ENCODE measurements around the gene KCNJ5. TPM values are rescaled to one million over a fixed set of nuclear protein-coding genes. Genes with fewer than 3 reads are reported as not detected.

Gene KCNJ5
- total RNA-seq, 2 donors from 2014 or later, result 0.05 TPM; not detected in 1

- no peaks in the 10 kb centered on the region for H3K4me1 Mint-ChIP-seq (ENCODE audit: low read depth)
- H3K27me3 Mint-ChIP-seq (ENCODE audit: low read depth), result peaks cover 5% of the 10 kb centered on the region
- no peaks in the 10 kb centered on the region for H3K36me3 Mint-ChIP-seq (ENCODE audit: insufficient read depth in 2 of 2)
- H3K27ac Mint-ChIP-seq, result no peak overlapping the region
- H3K4me3 Mint-ChIP-seq, result no peak overlapping the region
- no peaks in the 10 kb centered on the region for H3K9me3 Mint-ChIP-seq
- DNase-seq, result no peak
- ATAC-seq (replicated peaks in 1 of 2), result no peak
Measured at GRCh38 chr11:128940156-128940555, 49.0 kb downstream of the KCNJ5 start.

GRCh38 chr11:128940603-128941002, 49.4 kb downstream of the KCNJ5 start:
- H3K9me3 Mint-ChIP-seq, result no peaks in the 10 kb centered on the region
- H3K36me3 Mint-ChIP-seq (ENCODE audit: insufficient read depth in 2 of 2), result no peaks in the 10 kb centered on the region
- ATAC-seq (replicated peaks in 1 of 2) (no peak), DNase-seq (no peak)
- no peak overlapping the region for H3K27ac Mint-ChIP-seq
- no peaks in the 10 kb centered on the region for H3K4me1 Mint-ChIP-seq (ENCODE audit: low read depth)
- H3K27me3 Mint-ChIP-seq (ENCODE audit: low read depth), result peaks cover 7% of the 10 kb centered on the region
- H3K4me3 Mint-ChIP-seq, result no peak overlapping the region

GRCh38 chr11:128941110-128941509, 50.0 kb downstream of the KCNJ5 start:
- DNase-seq (no peak), ATAC-seq (replicated peaks in 1 of 2) (no peak)
- Mint-ChIP-seq H3K9me3 (no peaks in the 10 kb centered on the region), H3K36me3 (ENCODE audit: insufficient read depth in 2 of 2) (no peaks in the 10 kb centered on the region), H3K27me3 (ENCODE audit: low read depth) (peaks cover 7% of the 10 kb centered on the region), H3K4me3 (no peak overlapping the region), H3K4me1 (ENCODE audit: low read depth) (no peaks in the 10 kb centered on the region), H3K27ac (no peak overlapping the region)

- H3K4me1 Mint-ChIP-seq (ENCODE audit: low read depth), result no peaks in the 10 kb centered on the region
- H3K9me3 Mint-ChIP-seq, result no peaks in the 10 kb centered on the region
- H3K27me3 Mint-ChIP-seq (ENCODE audit: low read depth), result peaks cover 7% of the 10 kb centered on the region
- no peak overlapping the region for H3K27ac Mint-ChIP-seq
- no peak for ATAC-seq (replicated peaks in 1 of 2)
- no peak overlapping the region for H3K4me3 Mint-ChIP-seq
- H3K36me3 Mint-ChIP-seq (ENCODE audit: insufficient read depth in 2 of 2), result no peaks in the 10 kb centered on the region
- no peak for DNase-seq
Measured at GRCh38 chr11:128941573-128942271, 50.6 kb downstream of the KCNJ5 start.

GRCh38 chr11:128942272-128942612, 51.1 kb downstream of the KCNJ5 start:
- Mint-ChIP-seq H3K4me1 (ENCODE audit: low read depth) (no peaks in the 10 kb centered on the region), H3K9me3 (no peaks in the 10 kb centered on the region), H3K4me3 (no peak overlapping the region), H3K27ac (no peak overlapping the region), H3K36me3 (ENCODE audit: insufficient read depth in 2 of 2) (no peaks in the 10 kb centered on the region), H3K27me3 (ENCODE audit: low read depth) (peaks cover 7% of the 10 kb centered on the region)
- no peak for ATAC-seq (replicated peaks in 1 of 2)
- no peak for DNase-seq

- peaks cover 7% of the 10 kb centered on the region for H3K27me3 Mint-ChIP-seq (ENCODE audit: low read depth)
- no peak within 1 kb of the TSS for H3K4me3 Mint-ChIP-seq
- DNase-seq, result no peak
- ATAC-seq (replicated peaks in 1 of 2), result no peak
- H3K9me3 Mint-ChIP-seq, result no peaks in the 10 kb centered on the region
- no peak within 1 kb of the TSS for H3K27ac Mint-ChIP-seq
- no peaks in the 10 kb centered on the region for H3K36me3 Mint-ChIP-seq (ENCODE audit: insufficient read depth in 2 of 2)
- no peaks in the 10 kb centered on the region for H3K4me1 Mint-ChIP-seq (ENCODE audit: low read depth)
Measured at GRCh38 chr11:128942817-128943427, 51.8 kb downstream of the KCNJ5 start, which contains the start of gene TP53AIP1. TP53AIP1 (minus strand) TSS chr11:128942871; CDS start chr11:128937818, 5,053 bp downstream.

- H3K4me1 Mint-ChIP-seq (ENCODE audit: low read depth), result no peaks in the 10 kb centered on the region
- no peaks in the 10 kb centered on the region for H3K9me3 Mint-ChIP-seq
- H3K36me3 Mint-ChIP-seq (ENCODE audit: insufficient read depth in 2 of 2), result no peaks in the 10 kb centered on the region
- no peak overlapping the region for H3K27ac Mint-ChIP-seq
- DNase-seq, result no peak
- no peak overlapping the region for H3K4me3 Mint-ChIP-seq
- ATAC-seq (replicated peaks in 1 of 2), result no peak
- H3K27me3 Mint-ChIP-seq (ENCODE audit: low read depth), result peaks cover 11% of the 10 kb centered on the region
Measured at GRCh38 chr11:128943428-128943976, 52.3 kb downstream of the KCNJ5 start.

- Mint-ChIP-seq H3K27me3 (ENCODE audit: low read depth) (peaks cover 20% of the 10 kb centered on the region), H3K9me3 (no peaks in the 10 kb centered on the region), H3K36me3 (ENCODE audit: insufficient read depth in 2 of 2) (no peaks in the 10 kb centered on the region), H3K4me3 (no peak overlapping the region), H3K4me1 (ENCODE audit: low read depth) (no peaks in the 10 kb centered on the region), H3K27ac (no peak overlapping the region)
- DNase-seq (no peak), ATAC-seq (replicated peaks in 1 of 2) (no peak)
Measured at GRCh38 chr11:128946648-128947047, 55.5 kb downstream of the KCNJ5 start.

GRCh38 chr11:128947773-128948172, 56.6 kb downstream of the KCNJ5 start:
- Mint-ChIP-seq H3K27me3 (ENCODE audit: low read depth) (peaks cover 22% of the 10 kb centered on the region), H3K27ac (no peak overlapping the region), H3K36me3 (ENCODE audit: insufficient read depth in 2 of 2) (no peaks in the 10 kb centered on the region), H3K9me3 (no peaks in the 10 kb centered on the region), H3K4me1 (ENCODE audit: low read depth) (no peaks in the 10 kb centered on the region), H3K4me3 (no peak overlapping the region)
- DNase-seq, result no peak
- no peak for ATAC-seq (replicated peaks in 1 of 2)

- H3K27ac Mint-ChIP-seq, result no peak overlapping the region
- no peak for ATAC-seq (replicated peaks in 1 of 2)
Measured at GRCh38 chr11:128948583-128948982, 57.4 kb downstream of the KCNJ5 start.

GRCh38 chr11:128949791-128950454, 58.8 kb downstream of the KCNJ5 start:
- ATAC-seq (replicated peaks in 1 of 2) (no peak), DNase-seq (no peak)
- no peak overlapping the region for H3K4me3 Mint-ChIP-seq
- H3K27me3 Mint-ChIP-seq (ENCODE audit: low read depth), result peaks cover 25% of the 10 kb centered on the region
- H3K4me1 Mint-ChIP-seq (ENCODE audit: low read depth), result no peaks in the 10 kb centered on the region
- H3K36me3 Mint-ChIP-seq (ENCODE audit: insufficient read depth in 2 of 2), result no peaks in the 10 kb centered on the region
- H3K27ac Mint-ChIP-seq, result no peak overlapping the region
- H3K9me3 Mint-ChIP-seq, result no peaks in the 10 kb centered on the region

More at GRCh38 chr11:128948583-128948982, 57.4 kb downstream of the KCNJ5 start:
- no peak for DNase-seq
- Mint-ChIP-seq H3K9me3 (no peaks in the 10 kb centered on the region), H3K4me1 (ENCODE audit: low read depth) (no peaks in the 10 kb centered on the region), H3K36me3 (ENCODE audit: insufficient read depth in 2 of 2) (no peaks in the 10 kb centered on the region), H3K27me3 (ENCODE audit: low read depth) (peaks cover 28% of the 10 kb centered on the region), H3K4me3 (no peak overlapping the region)

- no peak overlapping the region for H3K27ac Mint-ChIP-seq
- H3K36me3 Mint-ChIP-seq (ENCODE audit: insufficient read depth in 2 of 2), result no peaks in the 10 kb centered on the region
- no peaks in the 10 kb centered on the region for H3K9me3 Mint-ChIP-seq
- H3K4me1 Mint-ChIP-seq (ENCODE audit: low read depth), result no peaks in the 10 kb centered on the region
- H3K27me3 Mint-ChIP-seq (ENCODE audit: low read depth), result peaks cover 28% of the 10 kb centered on the region
- DNase-seq (no peak), ATAC-seq (replicated peaks in 1 of 2) (no peak)
- no peak overlapping the region for H3K4me3 Mint-ChIP-seq
Measured at GRCh38 chr11:128953151-128953550, 62.0 kb downstream of the KCNJ5 start.

- ATAC-seq (replicated peaks in 1 of 2) (no peak), DNase-seq (no peak)
- H3K4me3 Mint-ChIP-seq, result no peak overlapping the region
- H3K36me3 Mint-ChIP-seq (ENCODE audit: insufficient read depth in 2 of 2), result no peaks in the 10 kb centered on the region
- no peaks in the 10 kb centered on the region for H3K9me3 Mint-ChIP-seq
- H3K27me3 Mint-ChIP-seq (ENCODE audit: low read depth), result peaks cover 16% of the 10 kb centered on the region
- H3K4me1 Mint-ChIP-seq (ENCODE audit: low read depth), result no peaks in the 10 kb centered on the region
- H3K27ac Mint-ChIP-seq, result no peak overlapping the region
Measured at GRCh38 chr11:128955636-128956035, 64.5 kb downstream of the KCNJ5 start.

Data from activated T-cell treated with anti-CD3 and anti-CD28 coated beads, Interleukin-2, amount 50 U/mL, for 72 hours (primary cell).